HCT116 (cell line): ENCODE results near the gene PSD. TPM values are rescaled to one million over a fixed set of nuclear protein-coding genes. Genes with fewer than 3 reads are reported as not detected.
A peak's percentile ranks its signal among the peaks of the same experiment; 100 is the strongest.

Experiments used
- ATAC-seq: fragments of 200-7000 bp; cut with Tn5 transposase; 2 replicates; pipeline ENCODE4 v1.9.1; 2020; ENCODE audit warnings: mild to moderate bottlenecking, moderate library complexity
- BruUV-seq: library from RNA; stranded (reverse); fragments of 400-500 nt; replicated peaks from 2 replicates; lab custom pipeline; 2021; lab: Mats Ljungman, UMichigan
- CTCF ChIA-PET: fragments of 300-600 bp; sonication (Branson Sonifier 250); formaldehyde crosslinking; loops from one replicate; lab custom pipeline; 2021; ENCODE audit warnings: antibody characterized with exemption; lab: Charles Lee
- POLR2A ChIA-PET: fragments of 300-600, 350-600 bp; sonication (Branson Sonifier 250); formaldehyde crosslinking; loops from one replicate; lab custom pipeline; 2021; ENCODE audit warnings: antibody characterized with exemption; lab: Charles Lee
- RAD21 ChIA-PET, 2 experiments: fragments of 300-600 bp; sonication (Branson Sonifier 250); formaldehyde crosslinking; loops; one replicate each; lab custom pipeline; 2023; ENCODE audit warnings: low total read pairs in 2 of 2; ENCODE audit not compliant: uncharacterized antibody in 2 of 2, unreplicated experiment in 2 of 2, low non-redundant PET in 1 of 2; lab: Charles Lee
- DNase-seq: peaks from one replicate; pipeline ENCODE4 v3.0.0-alpha.2; 2010; ENCODE audit warnings: low read depth, low spot score
- H2AFZ ChIP-seq: fragments of 200-600 bp; shearing (Covaris generic), sonication (generic); 2 replicates; pipeline ENCODE4 v1.6.1; 2017; ENCODE audit warnings: low read depth, mixed run types, mixed read lengths, antibody characterized with exemption, low read length; ENCODE audit not compliant: poor library complexity, severe bottlenecking
- H3K27ac ChIP-seq: 2 replicates; pipeline ENCODE4 v1.5.1; 2012; ENCODE audit warnings: low read depth, low read length
- H3K27me3 ChIP-seq: fragments of 200-600 bp; sonication (generic); 2 replicates; pipeline ENCODE4 v1.6.1; 2016; ENCODE audit warnings: mixed run types, low read length, mixed read lengths; ENCODE audit not compliant: insufficient read depth
- H3K36me3 ChIP-seq, 2 experiments: fragments of 200-500 bp in 1 of 2; fragments of 200-600 bp in 1 of 2; sonication (Bioruptor generic) in 1 of 2; sonication (generic) in 1 of 2; 2 replicates each; pipeline versions ENCODE4 v1.5.1 to v1.6.1; 2014 to 2016; ENCODE audit warnings: low read length in 2 of 2, inconsistent platforms in 1 of 2, mixed read lengths in 1 of 2, mixed run types in 1 of 2; ENCODE audit not compliant: insufficient read depth in 2 of 2, control insufficient read depth in 1 of 2
- H3K4me1 ChIP-seq, 2 experiments: fragments of 200-600 bp in 1 of 2; sonication (generic) in 1 of 2; 2 replicates each; pipeline versions ENCODE4 v1.5.1 to v1.6.1; 2012 to 2017; ENCODE audit warnings: low read length in 2 of 2, inconsistent platforms in 1 of 2, mild to moderate bottlenecking in 1 of 2, mixed read lengths in 1 of 2, mixed run types in 1 of 2, moderate library complexity in 1 of 2; ENCODE audit not compliant: insufficient read depth in 2 of 2, control insufficient read depth in 1 of 2
- H3K4me2 ChIP-seq: fragments of 200-600 bp; sonication (generic); 2 replicates; pipeline ENCODE4 v1.6.1; 2017; ENCODE audit warnings: mixed run types, low read length, mixed read lengths
- H3K4me3 ChIP-seq, 2 experiments: fragments of 200-600 bp in 1 of 2; sonication (generic) in 1 of 2; replicated peaks in 1 of 2; 2 replicates each; pipeline ENCODE4 v1.5.1; 2011 to 2016; ENCODE audit warnings: low read length in 2 of 2, control low read depth in 1 of 2, low read depth in 1 of 2, mild to moderate bottlenecking in 1 of 2, mixed read lengths in 1 of 2, mixed run types in 1 of 2
- H3K79me2 ChIP-seq: fragments of 200-600 bp; sonication (generic); 2 replicates; pipeline ENCODE4 v1.6.1; 2017; ENCODE audit warnings: mild to moderate bottlenecking, mixed run types, low read length, moderate library complexity, mixed read lengths; ENCODE audit not compliant: insufficient read depth
- H3K9ac ChIP-seq: fragments of 200-600 bp; sonication (generic); 2 replicates; pipeline ENCODE4 v1.6.1; 2016; ENCODE audit warnings: low read length, mixed read lengths
- H3K9me2 ChIP-seq: fragments of 200-600 bp; sonication (generic), shearing (Covaris generic); 2 replicates; pipeline ENCODE4 v1.6.1; 2017; ENCODE audit warnings: mixed run types, mild to moderate bottlenecking, moderate library complexity; ENCODE audit not compliant: insufficient read depth
- H3K9me3 ChIP-seq, 2 experiments: fragments of 200-500 bp in 1 of 2; fragments of 200-600 bp in 1 of 2; sonication (Bioruptor generic) in 1 of 2; sonication (generic) in 1 of 2; 2 replicates each; pipeline ENCODE4 v1.6.1; 2014 to 2017; ENCODE audit warnings: low read length in 2 of 2, mixed read lengths in 2 of 2, inconsistent platforms in 1 of 2, low read depth in 1 of 2, mild to moderate bottlenecking in 1 of 2, mixed run types in 1 of 2, moderate library complexity in 1 of 2; ENCODE audit not compliant: control insufficient read depth in 1 of 2, insufficient read depth in 1 of 2
- H4K20me1 ChIP-seq: fragments of 200-600 bp; sonication (generic), shearing (Covaris generic); 2 replicates; pipeline ENCODE4 v1.6.1; 2017; ENCODE audit warnings: mixed run types, mild to moderate bottlenecking, moderate library complexity; ENCODE audit not compliant: insufficient read depth
- ATF3 ChIP-seq: IDR thresholded peaks from 2 replicates; pipeline ENCODE4 v1.6.1; 2012
- CBX3 ChIP-seq: IDR thresholded peaks from 2 replicates; pipeline ENCODE4 v1.6.1; 2012; ENCODE audit warnings: low read depth
- ELF1 ChIP-seq: IDR thresholded peaks from 2 replicates; pipeline ENCODE4 v1.6.1; 2012; ENCODE audit warnings: low read depth, borderline replicate concordance
- EZH2 ChIP-seq: fragments of 200-600 bp; sonication (generic); IDR thresholded peaks from 2 replicates; pipeline ENCODE4 v1.6.1; 2017; ENCODE audit warnings: antibody characterized with exemption, mixed run types
- POLR2A ChIP-seq: IDR thresholded peaks from 2 replicates; pipeline ENCODE4 v1.7.0; 2011; ENCODE audit warnings: borderline replicate concordance; ENCODE audit not compliant: insufficient read depth, insufficient read length; ENCODE audit errors: extremely low read depth
- SIN3A ChIP-seq: IDR thresholded peaks from 2 replicates; pipeline ENCODE4 v1.6.1; 2012; ENCODE audit warnings: low read depth
- intact Hi-C: fragments of 100-400 bp; cut with micrococcal nuclease; formaldehyde crosslinking; loops from 2 replicates; pipeline ENCODE4 v1.10.0; 2022
- microRNA counts: library from miRNA; unstranded; fragments of <30 nt; microRNA quantifications from one replicate; lab custom pipeline; 2015
- microRNA-seq: library from miRNA; unstranded; fragments of <30 nt; microRNA quantifications from one replicate; pipeline ENCODE4, GENCODE V29; 2016; ENCODE audit warnings: borderline number of aligned reads
- total RNA-seq: library from RNA; stranded (reverse); gene quantifications from one replicate; pipeline ENCODE4 v1.2.1, GENCODE V29; 2021; ENCODE audit not compliant: unreplicated experiment

PSD gene
- total RNA-seq, 1 experiment from 2014 or later = 9.7 TPM

- intact Hi-C loops = no loop called here
- TF ChIP-seq EZH2 (no peak), CBX3 (no peak), SIN3A (no peak), ATF3 (no peak), POLR2A (no peak), ELF1 (no peak)
- ChIA-PET POLR2A (no interaction called here), CTCF (interaction anchor here (15.1 kb wide), 1 partner anchor 124 kb away, joined by 625 read pairs; the partner anchor contains the start of gene ELOVL3), RAD21 (interaction anchor here in 1 of 2 experiments (6.6 kb wide), 1 partner anchor 124 kb away, joined by 57 read pairs; no protein-coding TSS in a partner anchor)
- H4K20me1 ChIP-seq = no peaks in the 10 kb centered on the region
- no TSS peak for BruUV-seq
- peaks cover 21 to 42% of the 10 kb centered on the region in 2 experiments for H3K36me3 ChIP-seq
- DNase-seq = no peak
- H3K9ac ChIP-seq = no peak overlapping the region
- H3K4me1 ChIP-seq = no peaks in the 10 kb centered on the region
- no peak overlapping the region for H2AFZ ChIP-seq
- H3K79me2 ChIP-seq = no peaks in the 10 kb centered on the region
- no peaks in the 10 kb centered on the region for H3K27me3 ChIP-seq
- no peak for ATAC-seq
- H3K4me2 ChIP-seq = no peak overlapping the region
- no peak overlapping the region for H3K27ac ChIP-seq
- no peaks in the 10 kb centered on the region for H3K9me3 ChIP-seq
- no peak overlapping the region for H3K4me3 ChIP-seq
- no peaks in the 10 kb centered on the region for H3K9me2 ChIP-seq
Observed at GRCh38 chr10:102354451-102354850, 64.1 kb downstream of the PSD start.

MicroRNAs encoded within 50 kb of the gene (microRNA counts, 767-probe panel; counts per million panel counts)
- microRNA hsa-miR-146b-3p (lab: Ali Mortazavi, UCI) (not detected), microRNA hsa-miR-146b-5p (lab: Ali Mortazavi, UCI) (not detected)

Small RNA genes within 50 kb of the gene (microRNA-seq; reads per million reads assigned to microRNA genes)
- 81.4 reads per million, percentile 61 among the genes with 10 or more reads in this experiment for gene MIR146B

Other genes with a start within 250 kb of the PSD start
- 5.5 TPM for gene ELOVL3, start 192.5 kb downstream of the PSD start, total RNA-seq
- gene PITX3, start 177.3 kb downstream of the PSD start, total RNA-seq = 1.9 TPM
- 58.9 TPM for gene GBF1, start 173.3 kb downstream of the PSD start, total RNA-seq
- 115 TPM for gene NFKB2, start 23.1 kb downstream of the PSD start, total RNA-seq
- gene FBXL15, start 2.1 kb upstream of the PSD start, total RNA-seq = 21.1 TPM
- 96.7 TPM for gene CUEDC2, start 13.8 kb upstream of the PSD start, total RNA-seq
- 2.1 TPM for gene C10orf95, start 32.8 kb upstream of the PSD start, total RNA-seq
- 94.2 TPM for gene ACTR1A, start 83.9 kb upstream of the PSD start, total RNA-seq
- gene SUFU, start 85.2 kb upstream of the PSD start, total RNA-seq = 18.8 TPM
- 91.6 TPM for gene TRIM8, start 225.7 kb upstream of the PSD start, total RNA-seq